Right atrium auricular region (tissue), 2 donors: ENCODE measurements around the gene RBM44. TPM values are rescaled to one million over a fixed set of nuclear protein-coding genes. Genes with fewer than 3 reads are reported as not detected.
A peak's percentile ranks its signal among the peaks of the same experiment; 100 is the strongest.
"Not testable (repeated sequence)": the region's sequence is repeated elsewhere in the genome, so short reads cannot be mapped to it uniquely, and the experiment has no call there.

Experiments used
- DNase-seq: peaks from one replicate; pipeline ENCODE4 v3.0.0-alpha.2; 2019; ENCODE audit warnings: low spot score
- H3K27ac ChIP-seq, 2 donors: fragments of 200-600 bp; sonication (generic); 1 replicate in 1 of 2; 2 replicates in 1 of 2; pipeline ENCODE4 v1.5.1; 2016 to 2019
- H3K27me3 ChIP-seq, 2 donors: fragments of 200-600 bp; sonication (generic); one replicate each; pipeline versions ENCODE4 v1.5.1 to v1.6.0; 2017 to 2019
- H3K36me3 ChIP-seq: fragments of 200-600 bp; sonication (generic); one replicate; pipeline ENCODE4 v1.5.1; 2016
- H3K4me1 ChIP-seq, 2 donors: fragments of 200-600 bp; sonication (generic); one replicate each; pipeline versions ENCODE4 v1.5.1 to v1.6.0; 2017 to 2019
- H3K4me3 ChIP-seq, 2 donors: fragments of 200-600 bp; sonication (generic); 1 replicate in 1 of 2; 2 replicates in 1 of 2; pipeline ENCODE4 v1.5.1; 2017 to 2019; ENCODE audit warnings: mild to moderate bottlenecking in 1 of 2, moderate library complexity in 1 of 2
- H3K9me3 ChIP-seq, 2 donors: fragments of 200-600 bp; sonication (generic); one replicate each; pipeline ENCODE4 v1.5.1; 2019
- CTCF ChIP-seq, 2 donors: fragments of 200-600 bp; sonication (generic); IDR thresholded peaks; one replicate each; pipeline ENCODE4 v1.5.1; 2019; ENCODE audit warnings: antibody characterized with exemption in 2 of 2
- total RNA-seq, 2 donors: library from RNA; depleted of rRNA; stranded (reverse); fragments of >200 nt; gene quantifications; one replicate each; pipeline ENCODE4 v1.1.0, GENCODE V29; 2016

Gene RBM44
- total RNA-seq, 2 donors from 2014 or later = 0.30 to 0.55 TPM

GRCh38 chr2:237841051-237841450 lies 42.5 kb downstream of the RBM44 start:
- H3K9me3 ChIP-seq = no peaks in the 10 kb centered on the region
- no peaks in the 10 kb centered on the region for H3K36me3 ChIP-seq
- H3K4me3 ChIP-seq = no peak overlapping the region
- no peak for DNase-seq
- H3K27ac ChIP-seq = no peak overlapping the region
- no peaks in the 10 kb centered on the region for H3K27me3 ChIP-seq
- no peaks in the 10 kb centered on the region for H3K4me1 ChIP-seq
- no peak for TF ChIP-seq CTCF (IDR thresholded peaks at IDR 0.05)

DNA sequence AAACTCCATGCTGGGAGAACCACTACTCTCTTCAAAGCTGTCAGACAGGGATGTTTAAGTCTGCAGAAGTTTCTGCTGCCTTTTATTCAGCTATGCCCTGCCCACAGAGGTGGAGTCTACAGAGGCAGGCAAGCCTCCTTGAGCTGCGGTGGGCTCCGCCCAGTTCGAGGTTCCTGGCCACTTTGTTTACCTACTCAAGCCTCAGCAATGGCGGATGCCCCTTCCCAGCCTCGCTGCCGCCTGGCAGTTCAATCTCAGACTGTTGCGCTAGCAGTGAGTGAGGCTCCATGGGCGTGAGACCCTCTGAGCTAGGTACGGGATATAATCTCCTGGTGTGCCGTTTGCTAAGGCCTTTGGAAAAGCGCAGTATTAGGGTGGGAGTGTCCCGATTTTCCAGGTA lies 50.4 kb downstream of the RBM44 start:
- H3K27me3 ChIP-seq, H3K27ac ChIP-seq, H3K36me3 ChIP-seq, H3K9me3 ChIP-seq, H3K4me1 ChIP-seq, DNase-seq, H3K4me3 ChIP-seq: not testable (repeated sequence)

DNA sequence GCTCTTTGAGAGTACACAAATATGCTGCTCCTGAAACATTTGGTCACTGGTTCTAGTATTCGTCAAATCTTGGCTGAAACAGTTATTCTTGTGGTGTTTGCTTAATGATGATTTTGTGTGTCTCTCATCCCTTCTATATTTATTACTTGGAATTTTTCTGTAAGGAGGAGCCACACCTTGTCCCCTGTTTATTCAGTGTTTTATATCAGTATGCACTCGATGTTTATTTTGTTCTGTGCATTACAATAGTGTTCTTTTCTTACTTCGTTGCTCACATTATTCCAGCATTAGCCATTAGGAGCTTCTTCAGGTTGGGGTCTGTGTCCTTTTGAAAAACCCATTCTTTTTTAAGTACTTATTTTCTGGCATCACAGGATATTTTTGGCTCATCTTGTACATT lies 55.7 kb downstream of the RBM44 start:
- no peaks in the 10 kb centered on the region for H3K36me3 ChIP-seq
- peaks cover 0 to 7% of the 10 kb centered on the region in 2 donors for H3K4me1 ChIP-seq
- no peak overlapping the region for H3K27ac ChIP-seq
- H3K9me3 ChIP-seq = no peaks in the 10 kb centered on the region
- no peaks in the 10 kb centered on the region for H3K27me3 ChIP-seq
- DNase-seq = no peak
- no peak for TF ChIP-seq CTCF (IDR thresholded peaks at IDR 0.05)
- no peak overlapping the region for H3K4me3 ChIP-seq

DNA sequence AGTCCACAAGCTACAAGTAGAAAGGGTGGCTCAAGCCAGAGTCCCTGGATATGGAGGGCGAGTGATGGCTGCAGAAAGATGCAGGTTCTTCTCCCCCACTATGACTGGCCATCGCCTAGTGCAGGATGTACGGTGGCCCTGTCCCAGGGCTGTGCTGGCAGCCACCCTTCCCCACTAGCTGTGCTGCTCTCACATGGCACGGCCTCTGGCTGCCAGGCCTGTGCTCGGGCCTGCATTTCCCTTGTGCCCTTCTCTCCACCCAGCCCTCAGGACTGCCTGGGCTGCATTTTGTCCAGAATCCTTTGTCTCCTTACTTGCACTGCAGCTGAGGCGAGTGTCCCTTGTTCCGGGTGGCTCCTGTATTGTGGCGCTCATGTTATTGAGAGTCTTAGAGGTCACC lies 59.2 kb downstream of the RBM44 start:
- no peaks in the 10 kb centered on the region for H3K36me3 ChIP-seq
- no peaks in the 10 kb centered on the region for H3K27me3 ChIP-seq
- no peaks in the 10 kb centered on the region for H3K9me3 ChIP-seq
- H3K4me3 ChIP-seq = no peak overlapping the region
- H3K4me1 ChIP-seq = peaks cover 0 to 7% of the 10 kb centered on the region in 2 donors
- H3K27ac ChIP-seq = no peak overlapping the region
- TF ChIP-seq CTCF (IDR thresholded peaks at IDR 0.05) = no peak
- DNase-seq = no peak

DNA sequence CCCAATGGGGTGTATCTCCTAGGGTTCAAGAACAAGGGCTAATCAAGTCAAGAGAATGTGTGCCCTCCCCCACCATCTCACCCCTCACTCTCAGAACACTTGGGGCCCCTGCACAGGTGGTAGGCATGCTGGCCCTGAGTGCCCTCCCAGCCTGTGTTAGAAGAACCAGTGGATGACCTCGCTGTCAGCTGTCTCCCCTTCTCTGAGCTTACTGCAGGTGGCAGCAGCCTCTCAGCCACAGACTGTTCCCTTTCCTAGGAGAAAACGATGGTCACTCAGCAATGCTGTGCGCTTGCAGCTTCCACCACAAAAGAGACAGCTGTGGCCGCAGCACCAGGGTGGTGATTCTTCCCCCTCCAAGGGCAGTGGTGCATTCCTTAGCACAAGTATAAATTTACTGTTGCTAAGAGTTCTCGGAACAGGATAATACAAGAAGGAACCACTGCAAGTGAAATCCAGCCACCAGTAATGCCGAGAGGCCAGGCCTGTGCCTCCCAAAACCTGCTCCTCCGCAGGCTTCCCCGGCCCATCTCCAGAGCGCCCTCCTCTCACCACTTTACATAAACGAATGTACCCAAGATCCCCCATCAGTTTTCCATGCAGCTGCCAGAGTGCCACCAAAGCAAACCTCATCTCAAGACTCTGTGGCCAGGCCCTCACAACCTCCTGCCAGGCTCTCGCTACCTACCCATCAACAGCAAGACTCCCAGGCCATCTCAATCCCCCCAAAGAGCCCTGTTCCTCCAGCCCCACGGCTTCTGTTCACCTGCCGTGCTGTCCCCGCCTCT lies 59.9 kb downstream of the RBM44 start:
- Histone ChIP-seq H3K4me3 (no peak overlapping the region), H3K36me3 (no peaks in the 10 kb centered on the region), H3K27me3 (no peaks in the 10 kb centered on the region), H3K27ac (peak overlapping the region; percentile 88 to 94), H3K4me1 (peaks cover 0 to 7% of the 10 kb centered on the region in 2 donors), H3K9me3 (no peaks in the 10 kb centered on the region)
- TF ChIP-seq CTCF (IDR thresholded peaks at IDR 0.05) = peak; percentile 49 to 79
- DNase-seq = no peak

DNA sequence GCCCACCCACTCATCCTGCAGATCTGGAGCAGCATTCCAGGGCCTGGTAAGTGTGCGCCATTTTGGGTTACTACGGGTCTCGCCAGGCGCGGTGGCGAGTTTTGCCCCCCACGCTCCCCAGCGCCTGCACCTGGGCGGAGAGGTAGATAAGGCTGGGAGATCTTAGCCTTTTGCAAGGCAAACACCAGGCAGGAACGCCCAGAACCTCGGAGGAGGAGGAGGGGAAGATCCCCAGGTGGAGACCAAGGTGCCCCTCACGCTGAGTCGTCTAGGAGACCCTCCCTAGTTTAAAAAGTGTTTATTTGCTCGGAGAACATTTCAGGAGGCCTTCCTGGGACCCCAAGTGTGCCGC lies 60.5 kb downstream of the RBM44 start:
- Histone ChIP-seq H3K27ac (peak overlapping the region; percentile 88 to 94), H3K36me3 (no peaks in the 10 kb centered on the region), H3K27me3 (no peaks in the 10 kb centered on the region), H3K4me1 (peaks cover 0 to 11% of the 10 kb centered on the region in 2 donors), H3K9me3 (no peaks in the 10 kb centered on the region), H3K4me3 (peak overlapping the region; percentile 56 to 59)
- no peak for DNase-seq
- TF ChIP-seq CTCF (IDR thresholded peaks at IDR 0.05) = no peak
